Glutamatergic neuron (in vitro differentiated cells): ENCODE measurements around the gene CCDC178. TPM values are rescaled to one million over a fixed set of nuclear protein-coding genes. Genes with fewer than 3 reads are reported as not detected.

Source experiments
- DNase-seq: peaks from one replicate; pipeline ENCODE4 v3.0.0; 2022
- H3K27ac Mint-ChIP-seq: one replicate; pipeline ENCODE4 v1.8.0; 2020; ENCODE audit warnings: mild to moderate bottlenecking, mixed read lengths, inconsistent platforms; ENCODE audit not compliant: unreplicated experiment
- H3K27me3 Mint-ChIP-seq: one replicate; pipeline ENCODE4 v1.8.0; 2020; ENCODE audit warnings: mild to moderate bottlenecking, moderate library complexity, mixed read lengths, inconsistent platforms; ENCODE audit not compliant: unreplicated experiment
- H3K36me3 Mint-ChIP-seq: one replicate; pipeline ENCODE4 v1.8.0; 2020; ENCODE audit warnings: mild to moderate bottlenecking, mixed read lengths, inconsistent platforms; ENCODE audit not compliant: unreplicated experiment
- H3K4me1 Mint-ChIP-seq: one replicate; pipeline ENCODE4 v1.8.0; 2020; ENCODE audit warnings: mild to moderate bottlenecking, low read depth, mixed read lengths, inconsistent platforms; ENCODE audit not compliant: unreplicated experiment
- H3K4me3 Mint-ChIP-seq: one replicate; pipeline ENCODE4 v1.8.0; 2020; ENCODE audit warnings: mild to moderate bottlenecking, mixed read lengths, inconsistent platforms; ENCODE audit not compliant: unreplicated experiment
- H3K9me3 Mint-ChIP-seq: one replicate; pipeline ENCODE4 v1.8.0; 2020; ENCODE audit warnings: mild to moderate bottlenecking, moderate library complexity, mixed read lengths, inconsistent platforms; ENCODE audit not compliant: unreplicated experiment
- total RNA-seq: library from RNA; stranded (reverse); fragmentation: NEBNext Ultra II Directional; extraction: Animal tissue kit (Norgen Biotek cat#: 25700); gene quantifications from one replicate; pipeline ENCODE4 v1.2.1, GENCODE V29; 2021; ENCODE audit not compliant: unreplicated experiment
- TF ChIP-seq, protein P1 (sequence below): fragments of 200-600 bp; sonication (generic); IDR thresholded peaks from one replicate; pipeline ENCODE4 v1.5.0; 2021; ENCODE audit not compliant: partially characterized antibody, unreplicated experiment

Gene CCDC178
- total RNA-seq, 1 donor from 2014 or later, result not detected

DNA sequence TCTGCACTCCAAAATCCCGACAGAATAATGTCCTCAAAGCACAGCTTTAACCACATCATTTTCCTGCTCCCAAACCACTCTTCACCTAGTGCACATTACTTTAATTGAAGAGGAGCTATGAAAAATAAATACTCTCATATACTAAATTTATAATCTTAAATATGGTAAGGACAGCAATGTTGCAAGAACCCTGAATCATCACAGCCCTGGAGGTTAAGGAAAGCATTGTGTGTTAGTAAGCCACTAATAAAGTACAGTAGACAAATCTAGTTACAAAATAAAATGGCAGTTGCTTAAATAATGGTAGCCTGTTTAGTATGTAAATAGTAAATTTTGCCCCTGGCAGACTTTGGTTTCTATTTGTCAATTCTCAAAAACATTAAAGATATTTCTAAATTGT lies 27.0 kb upstream of the CCDC178 start:
- TF ChIP-seq, protein P1, sequence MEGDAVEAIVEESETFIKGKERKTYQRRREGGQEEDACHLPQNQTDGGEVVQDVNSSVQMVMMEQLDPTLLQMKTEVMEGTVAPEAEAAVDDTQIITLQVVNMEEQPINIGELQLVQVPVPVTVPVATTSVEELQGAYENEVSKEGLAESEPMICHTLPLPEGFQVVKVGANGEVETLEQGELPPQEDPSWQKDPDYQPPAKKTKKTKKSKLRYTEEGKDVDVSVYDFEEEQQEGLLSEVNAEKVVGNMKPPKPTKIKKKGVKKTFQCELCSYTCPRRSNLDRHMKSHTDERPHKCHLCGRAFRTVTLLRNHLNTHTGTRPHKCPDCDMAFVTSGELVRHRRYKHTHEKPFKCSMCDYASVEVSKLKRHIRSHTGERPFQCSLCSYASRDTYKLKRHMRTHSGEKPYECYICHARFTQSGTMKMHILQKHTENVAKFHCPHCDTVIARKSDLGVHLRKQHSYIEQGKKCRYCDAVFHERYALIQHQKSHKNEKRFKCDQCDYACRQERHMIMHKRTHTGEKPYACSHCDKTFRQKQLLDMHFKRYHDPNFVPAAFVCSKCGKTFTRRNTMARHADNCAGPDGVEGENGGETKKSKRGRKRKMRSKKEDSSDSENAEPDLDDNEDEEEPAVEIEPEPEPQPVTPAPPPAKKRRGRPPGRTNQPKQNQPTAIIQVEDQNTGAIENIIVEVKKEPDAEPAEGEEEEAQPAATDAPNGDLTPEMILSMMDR, result no peak
- Mint-ChIP-seq H3K27ac (no peak overlapping the region), H3K4me3 (no peak overlapping the region)

DNA sequence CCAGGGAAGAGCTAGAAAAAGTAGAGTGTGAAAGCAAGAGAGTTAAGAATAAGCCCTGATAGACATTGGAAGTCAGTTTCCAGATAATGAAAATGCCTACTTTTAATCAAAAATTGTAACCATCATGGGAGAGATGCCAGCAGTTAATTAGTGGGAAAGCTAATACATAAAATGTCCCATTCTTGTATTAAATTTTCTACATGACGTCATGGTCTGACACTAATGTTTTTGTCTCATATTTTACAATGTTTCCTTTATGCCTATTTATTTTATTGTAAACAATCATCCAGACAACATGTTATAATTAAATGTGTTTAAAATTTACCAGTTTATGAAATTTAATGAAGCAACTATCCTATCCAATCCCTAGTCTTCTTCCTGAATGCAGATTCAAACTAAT lies 26.3 kb upstream of the CCDC178 start:
- Mint-ChIP-seq H3K27me3 (no peaks in the 10 kb centered on the region), H3K36me3 (no peaks in the 10 kb centered on the region), H3K4me3 (no peak overlapping the region)

More for the DNA sequence above, 27.0 kb upstream of the CCDC178 start:
- H3K4me1 Mint-ChIP-seq, result no peaks in the 10 kb centered on the region
- H3K9me3 Mint-ChIP-seq, result no peaks in the 10 kb centered on the region
- DNase-seq, result no peak
- no peaks in the 10 kb centered on the region for H3K27me3 Mint-ChIP-seq
- H3K36me3 Mint-ChIP-seq, result no peaks in the 10 kb centered on the region

DNA sequence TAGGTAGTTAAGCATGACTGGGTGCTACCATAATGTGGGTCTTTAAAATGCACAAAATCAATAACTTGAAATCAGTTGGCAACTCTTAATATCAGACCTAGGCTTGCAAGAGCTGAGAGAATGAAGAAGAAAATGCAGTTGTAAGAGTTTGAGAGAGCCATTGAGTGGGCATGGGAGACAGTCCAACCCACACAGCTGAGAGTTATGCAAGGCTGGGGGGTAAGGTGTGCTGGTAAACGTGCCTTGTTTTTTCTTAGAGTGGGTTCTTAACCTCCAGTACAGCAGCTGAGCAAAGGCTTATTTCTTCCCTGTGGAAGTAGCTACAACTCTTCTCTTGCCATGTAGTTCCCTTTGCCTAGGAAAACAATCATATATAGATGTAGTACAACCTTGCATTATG lies 20.2 kb upstream of the CCDC178 start:
- no peaks in the 10 kb centered on the region for H3K36me3 Mint-ChIP-seq
- H3K27me3 Mint-ChIP-seq, result no peaks in the 10 kb centered on the region
- H3K4me1 Mint-ChIP-seq, result no peaks in the 10 kb centered on the region
- no peaks in the 10 kb centered on the region for H3K9me3 Mint-ChIP-seq
- no peak overlapping the region for H3K4me3 Mint-ChIP-seq
- TF ChIP-seq, protein P1, result no peak
- H3K27ac Mint-ChIP-seq, result no peak overlapping the region
- no peak for DNase-seq

More for the DNA sequence above, 26.3 kb upstream of the CCDC178 start:
- H3K9me3 Mint-ChIP-seq, result no peaks in the 10 kb centered on the region
- no peak for DNase-seq
- no peaks in the 10 kb centered on the region for H3K4me1 Mint-ChIP-seq
- H3K27ac Mint-ChIP-seq, result no peak overlapping the region
- TF ChIP-seq, protein P1, result no peak

DNA sequence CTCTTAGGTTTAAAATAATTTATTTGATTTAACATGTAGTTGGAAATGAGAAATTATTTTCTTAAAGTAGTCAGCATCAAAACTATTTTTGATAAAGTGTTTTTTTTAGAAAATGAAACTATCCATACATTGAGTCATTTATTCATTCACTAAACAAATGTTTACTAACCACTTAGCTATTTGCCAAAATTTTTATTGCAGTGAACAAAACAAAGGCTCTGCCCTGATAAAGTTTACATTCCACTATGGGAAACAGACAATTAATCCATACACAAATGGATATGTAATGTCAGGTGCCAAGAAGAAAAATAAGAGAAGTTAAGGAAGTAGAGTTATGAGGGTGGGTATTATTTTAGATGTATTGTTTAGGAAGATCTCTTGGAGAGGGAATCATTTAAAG lies 19.1 kb upstream of the CCDC178 start:
- no peaks in the 10 kb centered on the region for H3K9me3 Mint-ChIP-seq

DNA sequence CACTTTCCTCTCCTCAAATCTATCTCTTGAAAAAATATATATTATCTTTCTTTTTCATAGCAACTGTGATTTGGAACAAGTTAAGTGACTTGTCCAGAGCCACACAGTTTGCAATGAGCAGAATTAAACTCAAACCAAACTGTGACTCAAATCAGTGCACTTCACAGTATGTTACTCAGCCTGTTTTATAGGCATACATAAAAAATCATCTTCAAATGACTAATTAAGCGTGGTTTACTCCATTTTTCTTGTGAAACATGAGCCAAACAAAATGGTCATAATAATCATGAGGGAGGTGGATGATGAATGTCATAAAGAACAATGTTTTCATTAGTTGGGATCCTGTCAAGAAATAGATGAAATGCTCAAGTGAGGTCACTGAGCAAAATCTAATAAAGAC lies 6.1 kb upstream of the CCDC178 start:
- no peaks in the 10 kb centered on the region for H3K4me1 Mint-ChIP-seq

More for the DNA sequence above, 19.1 kb upstream of the CCDC178 start:
- no peaks in the 10 kb centered on the region for H3K36me3 Mint-ChIP-seq
- H3K4me3 Mint-ChIP-seq, result no peak overlapping the region
- H3K27ac Mint-ChIP-seq, result no peak overlapping the region
- TF ChIP-seq, protein P1, result no peak
- no peaks in the 10 kb centered on the region for H3K4me1 Mint-ChIP-seq
- no peak for DNase-seq
- no peaks in the 10 kb centered on the region for H3K27me3 Mint-ChIP-seq

More for the DNA sequence above, 6.1 kb upstream of the CCDC178 start:
- no peaks in the 10 kb centered on the region for H3K36me3 Mint-ChIP-seq
- H3K27ac Mint-ChIP-seq, result no peak overlapping the region
- no peak for DNase-seq
- H3K4me3 Mint-ChIP-seq, result no peak overlapping the region
- no peaks in the 10 kb centered on the region for H3K9me3 Mint-ChIP-seq
- H3K27me3 Mint-ChIP-seq, result no peaks in the 10 kb centered on the region
- TF ChIP-seq, protein P1, result no peak
